ENCODE measurements around the gene PIK3C2A. TPM values are rescaled to one million over a fixed set of nuclear protein-coding genes. Genes with fewer than 3 reads are reported as not detected.
"Not testable (repeated sequence)": the region's sequence is repeated elsewhere in the genome, so short reads cannot be mapped to it uniquely, and the experiment has no call there.

PIK3C2A gene
- total RNA-seq, result 10 to 100 TPM; 16.4 to 17.3 TPM

- Mint-ChIP-seq H3K4me1 (ENCODE audit: low read depth) (peaks cover 30% of the 10 kb centered on the region), H3K36me3 (ENCODE audit: low read depth) (peaks cover 2% of the 10 kb centered on the region), H3K27me3 (ENCODE audit: low read depth) (no peaks in the 10 kb centered on the region), H3K27ac (peak within 1 kb of the TSS; percentile 92), H3K4me3 (peak within 1 kb of the TSS; percentile 99), H3K9me3 (no peaks in the 10 kb centered on the region)
- peak; percentile 97 for DNase-seq
- intact Hi-C loops (cut with micrococcal nuclease), result loop anchor here (1.0 to 5.0 kb wide), 10 partner anchors 47 to 1190 kb away; partner anchors contain the start of genes C11orf58, NCR3LG1, NUCB2 and RPS13
- CTCF ChIA-PET, result interaction anchor here (0.6 to 0.9 kb wide), 2 partner anchors 22 to 425 kb away, joined by 3 read pairs; no protein-coding TSS in a partner anchor
These were observed at the start of gene PIK3C2A for GRCh38 chr11:17207317-17208256. TSS of gene PIK3C2A (minus strand) at chr11:17207986. CDS start at chr11:17169741, 38,245 bp downstream.

- no peak overlapping the region for H3K4me3 Mint-ChIP-seq
- no peak overlapping the region for H3K27ac Mint-ChIP-seq
- H3K4me1 Mint-ChIP-seq (ENCODE audit: low read depth), result peaks cover 19% of the 10 kb centered on the region
- CTCF ChIA-PET, result interaction anchor here (0.6 kb wide), 1 partner anchor 10 kb away, joined by 3 read pairs; no protein-coding TSS in a partner anchor
- intact Hi-C loops (cut with micrococcal nuclease), result no loop called here
- DNase-seq, result no peak
- H3K27me3 Mint-ChIP-seq (ENCODE audit: low read depth), result peaks cover under 1% of the 10 kb centered on the region
- no peaks in the 10 kb centered on the region for H3K9me3 Mint-ChIP-seq
- H3K36me3 Mint-ChIP-seq (ENCODE audit: low read depth), result no peaks in the 10 kb centered on the region
These were observed 49.4 kb upstream of the PIK3C2A start for GRCh38 chr11:17257196-17257595.

GRCh38 chr11:17256512-17256911 lies 48.7 kb upstream of the PIK3C2A start:
- intact Hi-C loops (cut with micrococcal nuclease), result no loop called here
- H3K27ac Mint-ChIP-seq, result no peak overlapping the region
- no peak for DNase-seq
- CTCF ChIA-PET, result no interaction called here
- no peaks in the 10 kb centered on the region for H3K36me3 Mint-ChIP-seq (ENCODE audit: low read depth)
- H3K9me3 Mint-ChIP-seq, result no peaks in the 10 kb centered on the region
- H3K4me1 Mint-ChIP-seq (ENCODE audit: low read depth), result peaks cover 19% of the 10 kb centered on the region
- H3K27me3 Mint-ChIP-seq (ENCODE audit: low read depth), result peaks cover 3% of the 10 kb centered on the region
- no peak overlapping the region for H3K4me3 Mint-ChIP-seq

GRCh38 chr11:17252704-17253103 lies 44.9 kb upstream of the PIK3C2A start:
- CTCF ChIA-PET, result no interaction called here

GRCh38 chr11:17250561-17251350 lies 43.0 kb upstream of the PIK3C2A start:
- no peak overlapping the region for H3K27ac Mint-ChIP-seq
- DNase-seq, result no peak
- H3K9me3 Mint-ChIP-seq, result no peaks in the 10 kb centered on the region
- H3K4me3 Mint-ChIP-seq, result no peak overlapping the region
- CTCF ChIA-PET, result no interaction called here
- H3K4me1 Mint-ChIP-seq (ENCODE audit: low read depth), result no peaks in the 10 kb centered on the region
- H3K27me3 Mint-ChIP-seq (ENCODE audit: low read depth), result peaks cover 3% of the 10 kb centered on the region
- no peaks in the 10 kb centered on the region for H3K36me3 Mint-ChIP-seq (ENCODE audit: low read depth)
- intact Hi-C loops (cut with micrococcal nuclease), result no loop called here

More at GRCh38 chr11:17252704-17253103, 44.9 kb upstream of the PIK3C2A start:
- Mint-ChIP-seq H3K4me3 (no peak overlapping the region), H3K27ac (no peak overlapping the region), H3K36me3 (ENCODE audit: low read depth) (no peaks in the 10 kb centered on the region), H3K9me3 (no peaks in the 10 kb centered on the region), H3K27me3 (ENCODE audit: low read depth) (peaks cover 3% of the 10 kb centered on the region), H3K4me1 (ENCODE audit: low read depth) (peaks cover 10% of the 10 kb centered on the region)
- intact Hi-C loops (cut with micrococcal nuclease), result no loop called here
- DNase-seq, result no peak

- DNase-seq, result no peak
- intact Hi-C loops (cut with micrococcal nuclease), result no loop called here
- no peaks in the 10 kb centered on the region for H3K9me3 Mint-ChIP-seq
- H3K36me3 Mint-ChIP-seq (ENCODE audit: low read depth), result no peaks in the 10 kb centered on the region
- no peak overlapping the region for H3K27ac Mint-ChIP-seq
- peaks cover 4% of the 10 kb centered on the region for H3K4me1 Mint-ChIP-seq (ENCODE audit: low read depth)
- CTCF ChIA-PET, result interaction anchor here (0.6 to 1.2 kb wide), 4 partner anchors 14 to 220 kb away, joined by 3 to 5 read pairs (median 3); no protein-coding TSS in a partner anchor
- peaks cover 4% of the 10 kb centered on the region for H3K27me3 Mint-ChIP-seq (ENCODE audit: low read depth)
- H3K4me3 Mint-ChIP-seq, result no peak overlapping the region
These were observed 36.3 kb upstream of the PIK3C2A start for GRCh38 chr11:17244046-17244445.

- H3K4me3 Mint-ChIP-seq; H3K27ac Mint-ChIP-seq; DNase-seq; H3K27me3 Mint-ChIP-seq (ENCODE audit: low read depth); H3K9me3 Mint-ChIP-seq; H3K36me3 Mint-ChIP-seq (ENCODE audit: low read depth); intact Hi-C loops (cut with micrococcal nuclease); H3K4me1 Mint-ChIP-seq (ENCODE audit: low read depth): not testable (repeated sequence)
- CTCF ChIA-PET, result interaction anchor here (1.2 kb wide), 1 partner anchor 124 kb away, joined by 3 read pairs; no protein-coding TSS in a partner anchor
These were observed 35.2 kb upstream of the PIK3C2A start for GRCh38 chr11:17242954-17243353.

GRCh38 chr11:17240780-17241179 lies 33.0 kb upstream of the PIK3C2A start:
- H3K9me3 Mint-ChIP-seq, result no peaks in the 10 kb centered on the region
- H3K4me3 Mint-ChIP-seq, result no peak overlapping the region
- peaks cover 7% of the 10 kb centered on the region for H3K27me3 Mint-ChIP-seq (ENCODE audit: low read depth)
- no peak for DNase-seq
- CTCF ChIA-PET, result no interaction called here
- peaks cover 4% of the 10 kb centered on the region for H3K4me1 Mint-ChIP-seq (ENCODE audit: low read depth)
- no peaks in the 10 kb centered on the region for H3K36me3 Mint-ChIP-seq (ENCODE audit: low read depth)
- H3K27ac Mint-ChIP-seq, result no peak overlapping the region
- intact Hi-C loops (cut with micrococcal nuclease), result no loop called here

GRCh38 chr11:17239927-17240326 lies 32.1 kb upstream of the PIK3C2A start:
- intact Hi-C loops (cut with micrococcal nuclease), result loop anchor here (10.0 kb wide), 1 partner anchor 485 kb away; no protein-coding TSS in a partner anchor
- H3K4me1 Mint-ChIP-seq (ENCODE audit: low read depth); DNase-seq; CTCF ChIA-PET; H3K4me3 Mint-ChIP-seq; H3K27ac Mint-ChIP-seq; H3K36me3 Mint-ChIP-seq (ENCODE audit: low read depth); H3K9me3 Mint-ChIP-seq: not testable (repeated sequence)
- H3K27me3 Mint-ChIP-seq (ENCODE audit: low read depth), result peaks cover 11% of the 10 kb centered on the region

- DNase-seq, result no peak
- Mint-ChIP-seq H3K36me3 (ENCODE audit: low read depth) (no peaks in the 10 kb centered on the region), H3K9me3 (no peaks in the 10 kb centered on the region), H3K27ac (no peak overlapping the region), H3K27me3 (ENCODE audit: low read depth) (peaks cover 8% of the 10 kb centered on the region), H3K4me3 (no peak overlapping the region), H3K4me1 (ENCODE audit: low read depth) (no peaks in the 10 kb centered on the region)
- CTCF ChIA-PET, result interaction anchor here (0.6 kb wide), 2 partner anchors 8 to 122 kb away, joined by 3 to 5 read pairs; no protein-coding TSS in a partner anchor
- intact Hi-C loops (cut with micrococcal nuclease), result loop anchor here (10.0 kb wide), 1 partner anchor 486 kb away; no protein-coding TSS in a partner anchor
These were observed 30.6 kb upstream of the PIK3C2A start for GRCh38 chr11:17238377-17238776.

GRCh38 chr11:17233101-17233500 lies 25.3 kb upstream of the PIK3C2A start:
- Mint-ChIP-seq H3K27me3 (ENCODE audit: low read depth) (peaks cover 7% of the 10 kb centered on the region), H3K27ac (no peak overlapping the region), H3K4me1 (ENCODE audit: low read depth) (peaks cover 19% of the 10 kb centered on the region), H3K9me3 (no peaks in the 10 kb centered on the region), H3K36me3 (ENCODE audit: low read depth) (no peaks in the 10 kb centered on the region), H3K4me3 (no peak overlapping the region)
- CTCF ChIA-PET, result no interaction called here
- no peak for DNase-seq
- intact Hi-C loops (cut with micrococcal nuclease), result loop anchor here (10.0 kb wide), 1 partner anchor 492 kb away; no protein-coding TSS in a partner anchor
